ENCODE data around the gene FBXW4. TPM values are rescaled to one million over a fixed set of nuclear protein-coding genes. Genes with fewer than 3 reads are reported as not detected.

Gene FBXW4
- total and polyA plus RNA-seq, 4 donors: 28.0 to 65.6 (median 54.5) TPM

DNA sequence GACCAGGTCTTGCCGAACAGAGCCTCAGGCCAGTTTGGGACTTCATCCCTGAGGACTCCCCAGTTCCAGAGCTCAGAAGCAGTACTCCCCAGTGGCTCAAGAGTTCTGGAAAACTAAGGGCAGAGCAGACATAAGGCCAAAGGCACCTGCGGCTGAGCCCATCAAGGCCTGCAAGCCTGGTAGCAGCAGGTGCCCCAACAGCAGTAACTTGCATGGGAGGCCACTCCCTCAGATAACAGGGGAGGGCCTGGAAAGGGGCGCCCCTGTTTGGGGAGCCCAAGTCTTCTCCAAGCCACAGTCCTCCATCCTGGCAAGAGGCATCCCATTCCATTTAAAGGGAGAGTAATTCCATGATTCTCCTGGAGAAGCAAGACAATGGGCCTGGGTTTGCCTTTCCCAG is 119.9 kb downstream of the FBXW4 start:
- H3K36me3 ChIP-seq (ENCODE audit: control insufficient read depth in 4 of 4, insufficient read depth in 4 of 4, low read length in 4 of 4): peaks cover 0 to 29% (median 6%) of the 10 kb centered on the region in 4 donors
- no peak overlapping the region for H3K9ac ChIP-seq (ENCODE audit: insufficient read depth in 1 of 2, low read length in 2 of 2)
- peaks cover 0 to 7% (median 0%) of the 10 kb centered on the region in 5 donors for H3K4me1 ChIP-seq (ENCODE audit: control insufficient read depth in 5 of 5, insufficient read depth in 5 of 5, low read length in 5 of 5)
- 89 to 95% methylated on average over 3 of the region's 3 CpGs for whole genome bisulfite sequencing, 2 donors
- TF ChIP-seq, protein P1, sequence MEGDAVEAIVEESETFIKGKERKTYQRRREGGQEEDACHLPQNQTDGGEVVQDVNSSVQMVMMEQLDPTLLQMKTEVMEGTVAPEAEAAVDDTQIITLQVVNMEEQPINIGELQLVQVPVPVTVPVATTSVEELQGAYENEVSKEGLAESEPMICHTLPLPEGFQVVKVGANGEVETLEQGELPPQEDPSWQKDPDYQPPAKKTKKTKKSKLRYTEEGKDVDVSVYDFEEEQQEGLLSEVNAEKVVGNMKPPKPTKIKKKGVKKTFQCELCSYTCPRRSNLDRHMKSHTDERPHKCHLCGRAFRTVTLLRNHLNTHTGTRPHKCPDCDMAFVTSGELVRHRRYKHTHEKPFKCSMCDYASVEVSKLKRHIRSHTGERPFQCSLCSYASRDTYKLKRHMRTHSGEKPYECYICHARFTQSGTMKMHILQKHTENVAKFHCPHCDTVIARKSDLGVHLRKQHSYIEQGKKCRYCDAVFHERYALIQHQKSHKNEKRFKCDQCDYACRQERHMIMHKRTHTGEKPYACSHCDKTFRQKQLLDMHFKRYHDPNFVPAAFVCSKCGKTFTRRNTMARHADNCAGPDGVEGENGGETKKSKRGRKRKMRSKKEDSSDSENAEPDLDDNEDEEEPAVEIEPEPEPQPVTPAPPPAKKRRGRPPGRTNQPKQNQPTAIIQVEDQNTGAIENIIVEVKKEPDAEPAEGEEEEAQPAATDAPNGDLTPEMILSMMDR (IDR thresholded peaks at IDR 0.05; ENCODE audit: control extremely low read depth, extremely low read depth): no peak
- ATAC-seq (ENCODE audit: insufficient read depth, low FRiP score) (no peak), DNase-seq (no peak)
- no peak overlapping the region for H3K27ac ChIP-seq (ENCODE audit: low read depth in 1 of 2, low read length in 1 of 2)
- H3K27me3 ChIP-seq (ENCODE audit: control insufficient read depth in 3 of 3, insufficient read depth in 3 of 3, low read length in 2 of 3): peaks cover 0 to 5% (median 2%) of the 10 kb centered on the region in 3 donors
- no peak overlapping the region for H3K4me3 ChIP-seq
- H3K9me3 ChIP-seq (ENCODE audit: control insufficient read depth in 4 of 4, insufficient read depth in 3 of 4, low read length in 3 of 4): peaks cover 0 to 7% (median 2%) of the 10 kb centered on the region in 4 donors

DNA sequence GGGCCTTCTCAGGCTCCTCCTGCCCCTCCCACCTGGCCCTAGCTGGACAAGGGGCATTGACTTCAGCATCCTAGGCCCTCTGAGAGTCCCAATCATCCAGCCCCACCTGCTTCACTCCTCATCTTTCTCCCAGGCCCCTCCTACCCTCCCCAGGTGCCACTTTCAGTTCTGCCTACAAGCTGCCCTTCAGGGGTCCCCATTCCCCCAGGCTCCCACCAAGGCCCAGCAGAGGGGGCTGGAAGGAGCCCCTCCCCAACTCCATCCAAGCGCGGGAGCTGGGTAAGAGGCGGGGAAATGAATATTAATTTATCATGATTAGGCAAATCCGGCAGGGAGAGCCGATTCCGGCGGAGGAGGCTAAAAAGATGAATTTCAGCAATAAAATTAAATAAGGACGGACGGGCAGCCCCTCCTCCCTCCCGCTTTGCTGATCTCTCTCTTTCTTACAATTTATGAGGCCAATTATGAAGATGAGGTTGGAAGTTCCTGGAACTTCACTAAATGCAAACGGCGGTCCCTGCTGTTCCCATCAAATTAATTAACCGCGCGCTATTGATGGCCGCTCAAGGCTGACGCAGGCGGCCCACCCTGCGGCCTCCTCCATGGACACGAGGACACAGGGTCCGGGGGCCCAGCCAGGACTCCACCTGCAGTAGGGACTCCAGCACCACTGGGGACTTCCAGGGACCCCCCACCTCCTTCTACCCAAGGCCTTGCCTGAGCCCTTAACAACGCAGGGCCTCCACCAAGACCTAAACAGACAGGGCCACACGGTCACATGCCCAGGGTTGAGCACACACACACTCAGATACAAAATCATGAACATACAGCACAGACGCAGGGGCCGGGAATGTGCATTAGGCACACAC is 120.9 kb downstream of the FBXW4 start:
- Histone ChIP-seq H3K27me3 (ENCODE audit: control insufficient read depth in 3 of 3, insufficient read depth in 3 of 3, low read length in 2 of 3) (peaks cover 0 to 13% (median 4%) of the 10 kb centered on the region in 3 donors), H3K9ac (ENCODE audit: insufficient read depth in 1 of 2, low read length in 2 of 2) (no peak overlapping the region), H3K27ac (ENCODE audit: low read depth in 1 of 2, low read length in 1 of 2) (no peak overlapping the region), H3K4me3 (no peak overlapping the region), H3K4me1 (ENCODE audit: control insufficient read depth in 5 of 5, insufficient read depth in 5 of 5, low read length in 5 of 5) (peaks cover 0 to 12% (median 0%) of the 10 kb centered on the region in 5 donors), H3K36me3 (ENCODE audit: control insufficient read depth in 4 of 4, insufficient read depth in 4 of 4, low read length in 4 of 4) (peaks cover 0 to 20% (median 1%) of the 10 kb centered on the region in 4 donors), H3K9me3 (ENCODE audit: control insufficient read depth in 4 of 4, insufficient read depth in 3 of 4, low read length in 3 of 4) (peaks cover 0 to 7% (median 2%) of the 10 kb centered on the region in 4 donors)
- TF ChIP-seq, protein P1 (IDR thresholded peaks at IDR 0.05; ENCODE audit: control extremely low read depth, extremely low read depth): no peak
- ATAC-seq (ENCODE audit: insufficient read depth, low FRiP score) (no peak), DNase-seq (no peak)
- WGBS, 2 donors: 89 to 94% methylated on average over 25 of the region's 25 CpGs

DNA sequence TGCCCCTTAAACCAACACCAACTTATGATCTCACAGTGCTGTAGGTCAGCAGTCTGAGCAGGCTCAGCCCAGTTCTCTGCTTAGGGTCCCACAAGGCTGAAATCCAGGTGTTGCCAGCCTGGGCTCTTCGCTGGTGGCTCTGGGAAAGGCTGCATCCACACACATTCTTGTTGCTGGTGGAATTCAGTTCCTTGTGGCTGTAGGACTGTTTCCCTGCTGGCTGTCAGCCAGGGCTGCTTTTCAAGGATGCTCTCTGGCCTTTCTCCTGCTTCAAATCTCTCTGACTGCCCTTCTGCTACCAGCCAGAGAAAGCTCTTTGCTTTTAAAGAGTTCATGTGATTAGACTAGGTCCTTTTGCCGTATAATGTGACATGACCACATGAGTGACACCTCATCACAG is 122.2 kb downstream of the FBXW4 start:
- Histone ChIP-seq H3K27ac (ENCODE audit: low read depth in 1 of 2, low read length in 1 of 2) (no peak overlapping the region), H3K27me3 (ENCODE audit: control insufficient read depth in 3 of 3, insufficient read depth in 3 of 3, low read length in 2 of 3) (peaks cover 0 to 24% (median 4%) of the 10 kb centered on the region in 3 donors), H3K36me3 (ENCODE audit: control insufficient read depth in 4 of 4, insufficient read depth in 4 of 4, low read length in 4 of 4) (peaks cover 0 to 9% (median 0%) of the 10 kb centered on the region in 4 donors), H3K4me3 (no peak overlapping the region), H3K4me1 (ENCODE audit: control insufficient read depth in 5 of 5, insufficient read depth in 5 of 5, low read length in 5 of 5) (peaks cover 0 to 12% (median 0%) of the 10 kb centered on the region in 5 donors), H3K9ac (ENCODE audit: insufficient read depth in 1 of 2, low read length in 2 of 2) (no peak overlapping the region), H3K9me3 (ENCODE audit: control insufficient read depth in 4 of 4, insufficient read depth in 3 of 4, low read length in 3 of 4) (peaks cover 0 to 7% (median 2%) of the 10 kb centered on the region in 4 donors)
- ATAC-seq (ENCODE audit: insufficient read depth, low FRiP score) (no peak), DNase-seq (no peak)
- TF ChIP-seq, protein P1 (IDR thresholded peaks at IDR 0.05; ENCODE audit: control extremely low read depth, extremely low read depth): no peak
- WGBS, 2 donors: 89% methylated on average over 2 of the region's 2 CpGs

Measured in lung (tissue), 12 donors.